WERI-Rb-1 (cell line): ENCODE results near the gene FBXW5.

Experiments
- DNase-seq: peaks from one replicate; pipeline ENCODE4 v3.0.0-alpha.2; 2020
- H3K27ac ChIP-seq: fragments of 250-450 bp; sonication (Bioruptor Pico); 2 replicates; pipeline ENCODE4 v1.5.1; 2020; ENCODE audit warnings: mild to moderate bottlenecking, moderate library complexity
- H3K27me3 ChIP-seq: fragments of 250-450 bp; sonication (Bioruptor Pico); 2 replicates; pipeline ENCODE4 v1.5.1; 2021; ENCODE audit warnings: mild to moderate bottlenecking, low read depth, moderate library complexity; ENCODE audit not compliant: insufficient read depth, severe bottlenecking
- H3K36me3 ChIP-seq: fragments of 250-450 bp; sonication (Bioruptor Pico); 2 replicates; pipeline ENCODE4 v1.5.1; 2020; ENCODE audit warnings: mild to moderate bottlenecking, moderate library complexity
- H3K4me3 ChIP-seq: 2 replicates; pipeline ENCODE4 v1.5.1; 2011; ENCODE audit warnings: low read depth, mild to moderate bottlenecking, control low read depth, low read length
- H3K9me3 ChIP-seq: fragments of 250-450 bp; sonication (Bioruptor Pico); 2 replicates; pipeline ENCODE4 v1.5.1; 2021; ENCODE audit warnings: mild to moderate bottlenecking, moderate library complexity; ENCODE audit not compliant: severe bottlenecking
- TF ChIP-seq, protein P1 (sequence below): IDR thresholded peaks from 2 replicates; pipeline ENCODE4 v1.5.1; 2011; ENCODE audit warnings: low read depth, mild to moderate bottlenecking, control low read depth, inconsistent platforms, low read length

The FBXW5 gene

DNA sequence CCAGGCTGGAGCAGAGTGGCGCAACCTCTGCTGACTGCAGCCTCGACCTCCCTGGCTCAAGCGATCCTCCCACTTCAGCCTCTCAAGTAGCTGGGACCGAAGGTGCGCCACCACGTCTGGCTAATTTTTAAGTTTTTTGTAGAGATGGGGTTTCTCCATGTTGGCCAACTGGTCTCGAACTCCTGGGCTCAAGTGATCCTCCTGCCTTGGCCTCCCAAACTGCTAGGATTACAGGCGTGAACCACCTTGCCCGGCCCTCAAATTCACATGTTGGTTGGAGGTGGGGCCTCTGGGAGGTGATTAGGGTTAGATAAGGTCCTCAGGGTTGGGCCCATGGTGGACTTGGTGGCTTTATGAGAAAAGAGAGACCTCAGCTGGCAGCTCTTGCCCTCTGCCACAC is 17.6 kb upstream of the FBXW5 start:
- Histone ChIP-seq H3K36me3 (no peaks in the 10 kb centered on the region), H3K4me3 (no peak overlapping the region), H3K27ac (peak overlapping the region; percentile 75), H3K27me3 (no peaks in the 10 kb centered on the region), H3K9me3 (no peaks in the 10 kb centered on the region)
- DNase-seq: no peak
- TF ChIP-seq, protein P1, sequence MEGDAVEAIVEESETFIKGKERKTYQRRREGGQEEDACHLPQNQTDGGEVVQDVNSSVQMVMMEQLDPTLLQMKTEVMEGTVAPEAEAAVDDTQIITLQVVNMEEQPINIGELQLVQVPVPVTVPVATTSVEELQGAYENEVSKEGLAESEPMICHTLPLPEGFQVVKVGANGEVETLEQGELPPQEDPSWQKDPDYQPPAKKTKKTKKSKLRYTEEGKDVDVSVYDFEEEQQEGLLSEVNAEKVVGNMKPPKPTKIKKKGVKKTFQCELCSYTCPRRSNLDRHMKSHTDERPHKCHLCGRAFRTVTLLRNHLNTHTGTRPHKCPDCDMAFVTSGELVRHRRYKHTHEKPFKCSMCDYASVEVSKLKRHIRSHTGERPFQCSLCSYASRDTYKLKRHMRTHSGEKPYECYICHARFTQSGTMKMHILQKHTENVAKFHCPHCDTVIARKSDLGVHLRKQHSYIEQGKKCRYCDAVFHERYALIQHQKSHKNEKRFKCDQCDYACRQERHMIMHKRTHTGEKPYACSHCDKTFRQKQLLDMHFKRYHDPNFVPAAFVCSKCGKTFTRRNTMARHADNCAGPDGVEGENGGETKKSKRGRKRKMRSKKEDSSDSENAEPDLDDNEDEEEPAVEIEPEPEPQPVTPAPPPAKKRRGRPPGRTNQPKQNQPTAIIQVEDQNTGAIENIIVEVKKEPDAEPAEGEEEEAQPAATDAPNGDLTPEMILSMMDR: no peak

DNA sequence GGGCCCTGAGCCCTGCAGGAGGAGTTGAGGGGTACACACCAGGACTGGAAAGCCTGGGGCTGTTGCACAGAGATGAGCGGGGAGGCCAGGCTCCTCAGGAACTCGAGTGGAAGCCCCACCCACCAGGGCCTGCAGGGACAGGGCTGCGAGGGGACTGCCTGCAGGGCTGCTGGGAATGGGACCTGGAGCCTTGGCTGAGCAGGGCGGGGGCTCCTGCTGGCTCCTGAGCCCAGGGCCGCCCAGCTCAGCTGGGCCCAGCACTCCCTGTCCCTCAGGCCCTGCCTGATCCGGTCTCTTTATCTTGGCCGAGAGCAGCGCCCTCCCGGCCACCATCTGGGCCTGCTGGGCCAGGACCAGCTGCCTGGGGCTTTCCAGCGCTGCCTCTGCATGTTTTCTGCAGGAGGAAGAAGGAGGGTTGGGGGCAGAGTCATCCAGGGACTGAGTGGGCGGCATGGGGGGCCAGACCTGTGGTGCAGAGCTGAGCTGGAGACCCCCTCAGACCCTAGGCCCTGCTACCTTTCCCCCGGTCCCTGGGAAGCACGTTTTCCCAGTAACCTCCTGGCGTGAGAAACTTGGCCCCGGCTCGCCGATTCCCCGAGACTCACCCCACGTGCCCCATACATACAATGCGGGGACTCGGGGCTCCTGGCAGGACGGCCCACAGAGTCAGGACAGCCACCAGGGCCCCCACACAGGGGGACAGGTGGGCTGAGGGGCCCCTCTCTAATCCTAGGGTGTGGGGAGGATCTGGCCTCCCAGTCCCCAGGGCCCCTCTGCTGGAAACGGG is 16.9 kb upstream of the FBXW5 start:
- no peaks in the 10 kb centered on the region for H3K27me3 ChIP-seq
- H3K4me3 ChIP-seq: no peak overlapping the region
- H3K36me3 ChIP-seq: no peaks in the 10 kb centered on the region
- TF ChIP-seq, protein P1: peak; percentile 32; the same call in 1 of the 2 replicates
- DNase-seq: peak; percentile 80
- H3K27ac ChIP-seq: peak overlapping the region; percentile 75
- H3K9me3 ChIP-seq: no peaks in the 10 kb centered on the region

DNA sequence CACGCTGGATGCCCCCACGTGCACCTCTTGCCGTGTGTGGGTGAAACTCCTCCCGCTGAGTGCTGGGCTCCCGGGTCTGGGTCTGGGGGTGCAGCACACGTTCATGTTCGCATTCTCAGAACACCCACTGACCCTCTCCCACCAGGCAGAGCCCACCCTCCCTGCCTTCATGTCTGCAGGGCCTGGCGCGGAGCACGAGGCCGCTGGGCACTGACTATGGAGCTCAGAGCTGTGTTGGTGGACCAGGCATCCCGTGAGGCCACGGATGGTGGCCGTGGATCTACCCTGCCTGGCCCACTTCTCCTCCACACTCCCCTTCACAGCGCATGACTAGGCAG is 16.4 kb upstream of the FBXW5 start:
- H3K4me3 ChIP-seq: no peak overlapping the region
- H3K9me3 ChIP-seq: no peaks in the 10 kb centered on the region
- H3K27me3 ChIP-seq: no peaks in the 10 kb centered on the region
- DNase-seq: no peak
- H3K27ac ChIP-seq: peak overlapping the region; percentile 75
- TF ChIP-seq, protein P1: no peak
- no peaks in the 10 kb centered on the region for H3K36me3 ChIP-seq

DNA sequence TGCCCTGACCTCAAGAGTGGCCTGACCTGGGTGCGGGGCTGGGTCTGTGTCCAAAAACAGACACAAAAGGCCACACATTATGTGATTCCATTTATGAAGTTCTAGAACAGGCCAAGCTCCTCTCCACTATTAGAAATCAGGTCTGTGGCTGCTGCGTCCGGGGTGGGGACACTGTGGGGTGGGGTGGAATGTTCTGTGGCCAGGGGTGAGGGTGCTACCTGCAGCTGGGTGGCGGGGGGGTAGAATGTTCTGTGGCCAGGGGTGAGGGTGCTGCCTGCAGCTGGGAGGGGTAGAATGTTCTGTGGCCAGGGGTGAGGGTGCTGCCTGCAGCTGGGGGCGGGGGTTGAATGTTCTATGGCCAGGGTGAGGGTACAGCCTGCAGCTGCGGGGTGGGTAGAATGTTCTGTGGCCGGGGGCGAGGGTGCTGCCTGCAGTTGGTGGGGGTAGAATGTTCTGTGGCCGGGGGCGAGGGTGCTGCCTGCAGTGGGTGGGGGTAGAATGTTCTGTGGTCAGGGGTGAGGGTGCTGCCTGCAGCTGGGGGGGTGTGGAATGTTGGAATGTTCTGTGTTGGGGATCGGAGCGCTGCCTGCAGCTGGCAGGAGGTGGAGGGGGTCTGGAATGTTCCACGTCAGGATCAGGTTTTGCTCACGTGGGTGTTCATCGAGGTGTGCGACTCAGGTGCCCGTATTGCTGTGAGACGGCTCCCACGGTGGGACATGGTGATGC is 15.8 kb upstream of the FBXW5 start:
- TF ChIP-seq, protein P1: no peak
- Histone ChIP-seq H3K9me3 (no peaks in the 10 kb centered on the region), H3K36me3 (no peaks in the 10 kb centered on the region), H3K27me3 (no peaks in the 10 kb centered on the region), H3K27ac (peak overlapping the region; percentile 75; the same call in 1 of the 2 replicates), H3K4me3 (no peak overlapping the region)
- no peak for DNase-seq

DNA sequence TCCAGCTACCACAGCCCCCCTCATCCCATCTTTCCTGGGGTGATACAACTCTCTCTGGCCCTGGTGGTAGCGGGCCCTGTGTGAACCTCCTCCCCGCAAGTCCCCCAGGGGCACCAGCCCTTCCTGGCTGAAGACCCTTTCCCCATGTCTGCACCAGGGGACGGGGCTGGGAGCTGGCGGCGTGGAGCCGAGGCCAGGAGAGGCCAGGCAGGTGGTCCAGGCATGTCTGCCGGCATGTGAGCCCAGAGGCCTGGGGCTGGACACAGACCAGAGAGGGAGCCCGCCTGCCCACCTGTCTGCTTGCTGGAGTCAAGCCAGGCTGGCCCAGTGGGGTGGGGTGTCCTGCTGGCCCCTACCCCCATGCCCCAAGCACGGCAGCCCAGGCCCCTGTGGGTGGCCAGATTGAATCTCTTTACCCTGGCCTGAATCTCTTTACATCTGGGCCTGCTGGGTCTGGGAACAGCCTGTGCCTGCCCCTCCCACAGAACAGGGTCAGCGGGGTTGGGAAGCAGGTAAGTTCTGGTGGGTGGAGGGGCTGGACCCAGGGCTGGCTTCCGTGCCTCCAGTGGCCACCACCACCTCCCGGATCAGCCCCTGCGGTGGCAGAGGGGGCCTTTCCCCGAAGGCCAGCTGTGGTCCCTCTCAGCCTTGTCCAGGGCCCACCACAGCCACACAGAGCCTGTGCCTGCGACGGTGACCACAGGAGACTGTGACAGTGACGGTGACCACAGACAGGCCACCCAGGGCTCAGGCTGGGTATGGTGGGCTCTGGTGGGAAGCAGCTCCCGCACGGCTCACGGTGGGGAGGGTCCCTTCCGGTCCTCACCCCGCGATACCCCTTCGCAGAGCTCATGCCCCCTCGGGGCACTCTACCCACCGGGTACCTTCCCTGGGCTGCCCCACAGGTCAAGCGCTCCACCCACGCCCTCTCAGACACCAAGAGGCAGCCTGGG is 14.6 kb upstream of the FBXW5 start:
- no peak overlapping the region for H3K4me3 ChIP-seq
- no peaks in the 10 kb centered on the region for H3K36me3 ChIP-seq
- TF ChIP-seq, protein P1: no peak
- no peaks in the 10 kb centered on the region for H3K9me3 ChIP-seq
- H3K27me3 ChIP-seq: no peaks in the 10 kb centered on the region
- DNase-seq: no peak
- H3K27ac ChIP-seq: no peak overlapping the region
